ENCODE data around the gene SETD2.

GRCh38 chr3:46976326-46977190 is 187.4 kb downstream of the SETD2 start, which contains the start of gene CCDC12:
- no peak for TF ChIP-seq EP300 (IDR thresholded peaks at IDR 0.05; ENCODE audit: borderline replicate concordance)
- no peak for TF ChIP-seq CREB1 (IDR thresholded peaks at IDR 0.05; ENCODE audit: low read depth)
